ENCODE measurements around the gene CARMIL1.

CARMIL1 gene

DNA sequence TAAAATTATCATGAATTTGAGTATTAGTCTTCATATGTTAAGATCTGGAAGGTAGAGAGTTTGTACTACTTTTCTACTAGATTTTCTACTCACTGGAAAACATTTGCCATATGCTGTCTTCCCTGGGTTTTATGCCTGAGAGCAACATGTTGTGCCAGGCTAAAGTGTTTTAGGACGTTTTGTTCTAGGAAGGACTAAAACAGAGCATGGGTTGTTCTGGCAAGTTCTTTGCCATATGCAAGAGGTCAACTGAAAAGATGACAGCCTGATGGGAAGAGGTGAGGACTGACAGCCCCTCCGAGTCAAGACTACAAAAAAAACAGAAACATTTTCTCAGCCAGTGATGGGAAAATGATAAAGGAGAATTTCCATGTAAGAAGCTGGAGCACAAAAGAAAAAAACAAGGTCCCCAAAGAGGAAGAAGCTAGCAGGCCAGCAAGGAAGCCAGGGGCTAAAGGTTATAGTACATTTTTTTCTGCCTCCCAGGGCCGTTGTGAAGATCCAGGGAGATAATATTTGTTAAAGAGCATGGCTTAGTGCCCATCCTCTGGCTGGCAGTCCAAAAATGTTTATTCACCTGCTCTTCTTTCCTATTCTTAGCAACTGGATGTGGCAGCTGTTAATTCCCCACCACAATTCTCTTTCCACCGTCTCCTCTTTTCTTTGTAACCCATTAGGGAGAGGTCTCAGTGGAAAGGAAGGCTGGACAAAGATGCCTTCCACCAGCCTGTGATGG, 380.6 kb downstream of the CARMIL1 start:
- no peak for DNase-seq (ENCODE audit: low spot score)

DNA sequence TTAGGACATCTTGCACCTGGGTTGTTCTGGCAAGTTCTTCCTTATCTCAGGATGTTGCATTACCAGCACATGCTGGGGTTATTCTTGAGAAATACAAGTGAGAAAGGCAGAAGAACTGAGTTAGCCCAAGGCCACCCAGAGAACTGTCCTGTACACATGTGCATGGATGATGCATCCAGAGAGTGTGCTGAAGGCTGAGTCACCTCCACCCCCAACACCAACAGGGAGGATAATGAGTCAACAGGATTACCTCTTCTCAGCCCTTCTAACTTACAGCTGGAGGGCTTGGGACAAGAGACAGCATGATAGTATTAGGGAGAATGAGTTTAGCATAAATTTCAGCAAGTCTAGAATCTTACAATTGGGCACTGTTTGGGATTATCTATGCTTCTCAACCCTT, 381.3 kb downstream of the CARMIL1 start:
- peak; percentile 14 for DNase-seq (ENCODE audit: low spot score)

DNA sequence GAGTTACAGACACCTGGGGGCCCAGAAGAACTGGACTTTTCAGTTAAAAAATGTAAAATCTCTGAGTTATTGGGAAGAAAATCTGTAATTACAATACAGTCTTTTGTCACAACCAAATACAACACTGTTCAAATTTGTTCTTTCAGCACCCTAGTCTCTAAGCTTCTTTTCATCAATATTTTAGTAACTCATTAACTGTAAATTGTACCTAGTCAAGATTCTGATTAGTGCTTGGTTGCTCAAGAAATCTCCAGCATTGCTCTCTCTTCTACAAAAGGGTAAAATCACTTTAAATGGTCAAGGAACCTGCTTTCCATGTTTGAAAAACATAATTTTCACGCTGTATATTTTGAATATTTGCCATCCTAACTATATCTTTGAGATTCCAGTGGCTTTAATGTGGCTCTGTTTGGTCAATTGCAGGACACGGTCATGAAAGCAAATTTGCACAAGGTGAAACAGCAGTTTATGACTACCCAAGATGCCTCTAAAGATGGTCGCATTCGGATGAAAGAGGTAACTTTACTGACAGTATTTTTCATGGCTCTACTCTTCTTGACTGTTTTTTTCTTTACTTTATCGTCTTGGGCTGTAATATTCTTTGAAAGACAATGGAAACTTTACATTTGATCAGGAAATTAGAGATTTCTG, 382.1 kb downstream of the CARMIL1 start:
- no peak for DNase-seq (ENCODE audit: low spot score)

DNA sequence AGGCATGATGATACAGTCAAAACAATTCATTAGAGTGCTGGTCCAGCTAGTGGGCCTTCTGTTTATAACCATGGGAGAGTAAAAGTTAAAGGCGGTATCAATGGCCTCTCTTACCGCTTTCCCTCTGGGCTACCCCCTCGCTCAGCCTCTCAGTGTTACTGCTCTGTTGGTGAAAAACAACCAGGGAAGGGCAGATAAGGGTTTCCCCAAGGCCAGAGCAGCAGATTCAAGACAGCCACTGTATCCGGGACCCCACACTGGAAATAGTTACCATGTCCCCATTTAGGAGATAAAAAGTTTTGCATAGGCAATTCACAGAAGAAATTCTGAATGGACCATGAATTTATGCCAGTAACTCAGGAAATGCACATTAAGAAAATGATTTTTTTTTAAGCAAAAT, 386.3 kb downstream of the CARMIL1 start:
- no peak for DNase-seq (ENCODE audit: low spot score)

DNA sequence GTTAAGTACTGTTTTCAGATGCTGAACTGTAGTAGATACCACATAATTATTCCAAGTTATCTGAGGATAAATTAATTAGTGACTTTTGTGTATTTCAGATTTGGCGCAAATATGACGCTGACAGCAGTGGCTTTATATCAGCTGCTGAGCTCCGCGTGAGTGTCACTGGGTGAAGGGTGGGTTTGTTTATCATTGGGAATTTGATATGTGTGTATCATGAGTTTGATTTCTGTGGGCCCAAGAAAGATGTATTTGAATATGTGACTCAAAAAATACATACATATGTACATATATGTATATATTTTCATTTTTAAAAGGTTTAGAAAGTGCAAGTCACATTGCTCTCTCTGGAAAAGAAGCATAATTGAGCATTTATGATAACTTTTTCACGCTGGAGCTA, 390.2 kb downstream of the CARMIL1 start:
- DNase-seq (ENCODE audit: low spot score): no peak
